UCSD-AML1 (cell line): Measurements from ENCODE around the gene SDHA.
"Not testable (repeated sequence)": the region's sequence is repeated elsewhere in the genome, so short reads cannot be mapped to it uniquely, and the experiment has no call there.

Source experiments
- DNase-seq: peaks from one replicate; lab custom pipeline; 2025; ENCODE audit not compliant: unreplicated experiment; lab: John Stamatoyannopoulos, UW

SDHA gene

DNA sequence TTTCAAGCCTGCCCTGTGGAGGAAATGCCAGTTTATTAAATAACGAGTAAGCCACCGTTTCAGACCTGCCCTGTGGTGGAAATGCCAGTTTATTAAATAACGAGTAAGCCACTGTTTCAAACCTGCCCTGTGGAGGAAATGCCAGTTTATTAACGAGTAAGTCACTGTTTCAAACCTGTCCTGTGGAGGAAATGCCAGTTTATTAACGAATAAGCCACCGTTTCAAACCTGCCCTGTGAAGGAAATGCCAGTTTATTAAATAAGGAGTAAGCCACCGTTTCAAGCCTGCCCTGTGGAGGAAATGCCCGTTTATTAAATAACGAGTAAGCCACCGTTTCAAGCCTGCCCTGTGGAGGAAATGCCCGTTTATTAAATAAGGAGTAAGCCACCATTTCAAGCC is 33.9 kb downstream of the SDHA start:
- DNase-seq, result not testable (repeated sequence)

DNA sequence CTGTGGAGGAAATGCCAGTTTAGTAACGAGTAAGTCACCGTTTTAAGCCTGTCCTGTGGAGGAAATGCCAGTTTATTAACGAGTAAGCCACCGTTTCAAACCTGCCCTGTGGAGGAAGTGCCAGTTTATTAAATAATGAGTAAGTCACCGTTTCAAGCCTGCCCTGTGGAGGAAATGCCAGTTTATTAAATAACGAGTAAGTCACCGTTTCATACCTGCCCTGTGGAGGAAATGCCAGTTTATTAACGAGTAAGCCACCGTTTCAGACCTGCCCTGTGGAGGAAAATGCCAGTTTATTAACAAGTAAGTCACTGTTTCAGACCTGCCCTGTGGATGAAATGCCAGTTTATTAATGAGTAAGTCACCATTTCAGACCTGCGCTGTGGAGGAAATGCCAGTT is 34.4 kb downstream of the SDHA start:
- DNase-seq, result no peak

DNA sequence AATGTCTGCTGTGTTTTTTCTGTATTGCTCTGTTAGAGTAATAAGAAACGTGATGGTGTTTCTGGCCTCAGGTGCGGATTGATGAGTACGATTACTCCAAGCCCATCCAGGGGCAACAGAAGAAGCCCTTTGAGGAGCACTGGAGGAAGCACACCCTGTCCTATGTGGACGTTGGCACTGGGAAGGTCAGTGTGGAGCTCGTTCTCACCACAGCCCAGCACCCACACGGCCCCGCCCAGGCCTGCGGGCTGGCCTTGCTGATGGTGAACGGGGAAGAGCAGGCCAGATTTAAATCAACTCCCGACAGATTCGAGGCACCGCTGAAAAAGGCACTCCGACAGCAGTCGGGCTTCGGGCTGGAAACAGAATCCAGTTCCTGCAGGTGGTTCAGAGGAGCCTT is 36.2 kb downstream of the SDHA start:
- not testable (repeated sequence) for DNase-seq

DNA sequence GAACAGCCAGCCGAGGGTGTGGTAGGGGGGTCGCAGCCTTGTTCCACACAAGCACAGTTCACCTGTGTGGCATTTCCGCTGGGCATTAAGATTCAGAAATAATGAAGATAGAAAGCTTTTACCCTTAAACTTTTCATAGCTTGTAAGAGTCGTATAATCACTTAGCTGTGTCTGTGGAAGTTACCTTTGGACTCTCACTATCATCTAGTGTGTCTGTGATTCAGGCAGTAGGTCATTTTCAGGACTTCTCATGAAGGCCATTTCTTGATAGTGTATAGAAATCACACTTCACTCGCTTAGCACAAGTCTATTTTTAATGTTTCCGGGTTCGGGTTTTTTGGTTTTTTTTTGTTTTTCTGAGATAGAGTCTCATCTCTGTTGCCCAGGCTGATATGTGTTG is 37.0 kb downstream of the SDHA start:
- DNase-seq, result not testable (repeated sequence)

DNA sequence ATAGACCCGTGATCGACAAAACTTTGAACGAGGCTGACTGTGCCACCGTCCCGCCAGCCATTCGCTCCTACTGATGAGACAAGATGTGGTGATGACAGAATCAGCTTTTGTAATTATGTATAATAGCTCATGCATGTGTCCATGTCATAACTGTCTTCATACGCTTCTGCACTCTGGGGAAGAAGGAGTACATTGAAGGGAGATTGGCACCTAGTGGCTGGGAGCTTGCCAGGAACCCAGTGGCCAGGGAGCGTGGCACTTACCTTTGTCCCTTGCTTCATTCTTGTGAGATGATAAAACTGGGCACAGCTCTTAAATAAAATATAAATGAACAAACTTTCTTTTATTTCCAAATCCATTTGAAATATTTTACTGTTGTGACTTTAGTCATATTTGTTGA is 38.2 kb downstream of the SDHA start:
- not testable (repeated sequence) for DNase-seq

DNA sequence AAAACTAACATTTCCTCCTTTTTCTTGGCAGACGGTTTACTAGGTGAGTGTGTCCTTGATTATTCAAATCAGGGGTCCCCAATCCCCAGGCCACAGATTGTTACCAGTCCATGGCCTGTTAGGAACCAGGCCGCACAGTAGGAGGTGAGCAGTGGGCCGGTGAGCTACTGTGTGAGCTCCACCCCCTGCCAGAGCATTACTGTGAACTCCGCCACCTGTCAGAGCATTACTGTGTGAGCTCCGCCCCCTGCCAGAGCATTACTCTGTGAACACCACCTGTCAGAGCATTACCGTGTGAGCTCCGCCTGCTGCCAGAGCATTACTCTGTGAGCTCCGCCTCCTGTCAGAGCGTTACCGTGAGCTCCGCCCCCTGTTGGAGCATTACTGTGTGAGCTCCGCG is 39.0 kb downstream of the SDHA start:
- DNase-seq, result no peak

DNA sequence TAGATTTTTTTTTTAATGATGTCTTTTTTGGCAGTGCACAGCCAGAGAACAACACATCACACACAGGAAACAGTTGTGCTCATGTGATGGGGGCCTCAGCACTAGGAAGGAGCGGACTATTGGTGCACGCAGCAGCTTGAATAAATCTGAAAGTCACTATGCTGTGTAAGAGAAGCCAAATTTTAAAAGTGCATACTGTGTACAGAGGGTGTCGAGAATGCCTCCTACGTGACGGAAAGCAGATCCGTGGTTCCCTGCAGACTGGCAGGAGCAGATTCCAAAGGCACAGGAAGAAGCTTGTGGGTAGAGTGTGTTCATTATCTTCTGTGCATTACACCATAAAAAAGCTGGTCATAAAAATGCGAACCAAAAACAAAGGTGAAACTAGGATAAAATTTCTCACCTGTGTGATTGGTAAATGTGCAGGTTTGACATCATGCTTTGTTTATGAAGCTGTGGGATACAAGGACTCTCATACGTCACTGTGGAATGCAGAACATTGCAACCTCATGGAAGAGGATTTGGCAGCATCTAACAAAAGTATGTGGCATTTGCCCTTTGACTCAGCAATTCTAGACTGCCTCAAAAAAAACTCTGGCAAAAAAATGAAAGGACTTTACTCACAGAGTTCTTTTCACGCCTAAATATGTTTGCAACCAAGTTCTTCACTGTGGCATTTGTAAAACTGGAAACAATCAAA is 45.3 kb downstream of the SDHA start:
- DNase-seq, result not testable (repeated sequence)

DNA sequence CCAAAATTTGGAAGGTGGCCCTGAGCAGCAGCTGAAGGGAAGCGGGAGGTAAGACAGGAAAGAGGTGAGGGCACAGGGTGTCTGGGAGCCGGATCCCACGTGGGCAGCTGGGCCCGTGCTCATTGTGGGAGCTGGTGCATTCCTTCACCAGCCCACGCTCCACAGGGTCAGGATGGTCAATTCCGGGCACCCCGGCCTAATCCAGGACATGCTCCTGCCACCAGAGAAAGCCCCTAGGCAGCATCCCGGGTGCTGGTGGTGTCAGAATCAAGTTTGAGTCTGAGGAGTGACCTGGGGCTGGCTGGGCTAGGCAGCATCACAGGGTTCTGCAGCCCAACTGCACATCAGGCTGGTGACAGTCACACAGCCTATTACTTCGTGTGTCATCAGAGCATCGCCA is 46.2 kb downstream of the SDHA start:
- no peak for DNase-seq

DNA sequence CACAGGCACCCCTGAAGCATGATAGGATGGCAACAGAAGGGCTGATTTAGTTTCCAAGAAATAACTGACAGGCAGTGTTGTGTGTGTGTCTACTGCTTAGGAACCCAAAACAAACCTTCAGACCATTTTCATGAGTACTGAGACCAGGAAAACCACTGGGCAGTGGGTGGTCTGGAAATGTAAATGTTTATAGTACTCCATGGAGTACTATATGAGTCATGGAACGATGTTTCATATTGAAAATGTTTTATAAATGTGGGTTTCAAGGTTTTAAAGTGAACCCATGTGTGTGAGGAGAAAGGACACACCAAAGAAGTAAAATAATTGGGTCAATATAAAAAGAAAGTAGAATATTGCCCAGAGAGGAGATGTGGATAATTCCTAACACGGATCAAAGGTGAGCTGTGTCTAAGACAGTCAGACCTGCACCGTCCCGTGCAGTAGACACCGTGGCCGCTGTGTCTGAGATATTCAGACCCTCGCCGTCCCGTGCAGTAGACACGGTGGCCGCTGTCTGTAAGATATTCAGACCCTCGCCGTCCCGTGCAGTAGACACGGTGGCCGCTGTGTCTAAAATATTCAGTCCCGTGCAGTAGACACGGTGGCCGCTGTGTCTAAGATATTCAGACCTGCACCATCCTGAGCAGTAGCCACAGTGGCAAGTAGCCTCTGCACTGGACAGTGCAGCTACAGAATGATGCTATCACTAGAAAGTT is 48.3 kb downstream of the SDHA start:
- not testable (repeated sequence) for DNase-seq

DNA sequence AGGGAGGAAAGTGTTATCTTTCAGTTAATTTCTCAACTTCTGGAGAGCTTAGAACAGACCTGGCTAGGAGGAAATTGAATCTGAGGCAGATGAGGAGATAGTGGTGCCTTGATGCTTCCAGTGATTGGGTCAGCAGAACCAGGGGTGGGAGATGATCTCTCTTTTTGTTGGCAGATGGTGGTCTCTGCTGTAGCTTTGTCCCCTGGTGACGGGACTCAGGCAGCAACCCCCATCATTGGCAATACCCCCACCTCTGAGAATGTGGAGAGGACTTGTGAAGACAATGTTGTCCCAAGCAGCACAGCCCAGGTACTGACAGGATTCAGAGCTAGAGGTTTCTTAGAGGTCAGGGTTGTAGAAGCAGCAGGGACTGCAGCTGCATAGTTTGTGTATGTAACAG is 49.6 kb downstream of the SDHA start:
- DNase-seq, result no peak

DNA sequence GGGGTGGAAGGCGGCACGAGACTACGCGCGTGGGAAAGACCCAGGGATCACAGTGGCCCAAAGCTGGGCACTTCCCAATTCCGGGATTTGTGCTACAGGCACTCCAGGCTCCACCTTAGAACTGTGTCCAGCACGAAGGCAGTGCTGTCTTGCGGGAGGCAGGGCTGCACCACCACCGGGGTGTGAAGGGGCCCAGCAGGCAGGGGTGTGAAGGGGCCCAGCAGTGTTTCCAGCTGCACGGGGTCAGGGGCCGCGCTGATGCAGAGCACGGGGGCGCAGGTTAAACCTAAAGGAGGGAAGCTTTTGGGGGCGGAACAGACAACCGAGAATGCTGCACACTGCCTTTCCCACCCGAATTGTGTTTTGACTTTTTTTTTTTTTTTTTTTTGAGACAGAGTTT is 52.2 kb downstream of the SDHA start:
- no peak for DNase-seq

DNA sequence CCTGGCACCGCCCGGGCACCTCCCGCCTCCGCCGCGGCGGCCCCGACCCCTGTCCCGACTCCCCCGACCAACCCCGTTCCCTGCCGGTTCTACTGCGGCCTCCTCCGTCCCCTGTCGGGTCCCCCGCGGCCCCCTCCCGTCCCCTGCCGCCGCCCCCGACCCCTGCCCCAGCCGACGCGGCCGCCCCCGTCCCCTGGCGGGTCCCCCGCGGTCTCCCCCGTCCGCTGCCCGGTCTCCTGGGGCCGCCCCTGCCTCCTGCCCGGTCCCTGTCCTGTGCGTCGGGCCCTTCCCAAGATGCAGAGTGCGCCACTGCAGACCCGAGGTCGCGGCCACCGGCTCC is 53.7 kb downstream of the SDHA start:
- DNase-seq, result not testable (repeated sequence)

DNA sequence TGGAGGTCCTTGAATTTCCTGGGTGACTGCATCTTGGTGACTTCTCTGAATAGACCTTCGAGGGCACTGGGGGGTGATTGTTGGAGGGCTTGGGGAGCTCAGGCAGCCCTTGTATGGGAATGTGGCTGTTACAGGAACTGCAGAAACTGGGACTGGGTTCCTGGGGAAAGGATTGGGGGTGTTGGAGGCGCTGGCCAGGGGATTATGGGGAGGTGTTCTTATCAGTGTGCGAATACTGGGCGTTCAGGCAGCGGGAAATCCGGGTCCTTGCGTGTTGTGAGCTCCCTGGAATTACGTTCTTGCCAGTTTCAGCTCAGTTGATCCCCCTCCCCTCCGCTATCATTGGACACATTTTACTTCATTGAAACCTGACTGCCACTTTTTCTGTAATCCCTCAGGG is 55.0 kb downstream of the SDHA start:
- DNase-seq, result not testable (repeated sequence)

DNA sequence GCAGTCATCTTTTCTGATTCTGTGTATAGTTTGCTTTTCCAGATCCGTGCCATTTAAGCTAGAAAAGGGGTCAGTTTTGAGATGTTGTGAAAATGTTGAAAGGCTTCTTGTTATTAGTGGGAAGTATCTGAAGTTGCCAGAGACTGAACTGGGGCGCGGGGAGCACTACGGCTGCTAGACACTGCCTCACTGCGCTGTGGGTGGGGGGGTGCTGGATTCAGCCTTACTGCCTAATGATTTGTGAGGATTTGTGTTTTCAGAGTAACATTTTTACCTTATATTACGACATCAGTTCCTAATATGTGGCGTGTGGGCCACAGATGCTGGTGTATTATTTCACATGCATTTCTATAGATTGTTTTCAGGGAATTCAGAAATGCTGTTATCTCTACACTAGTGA is 55.4 kb downstream of the SDHA start:
- not testable (repeated sequence) for DNase-seq

DNA sequence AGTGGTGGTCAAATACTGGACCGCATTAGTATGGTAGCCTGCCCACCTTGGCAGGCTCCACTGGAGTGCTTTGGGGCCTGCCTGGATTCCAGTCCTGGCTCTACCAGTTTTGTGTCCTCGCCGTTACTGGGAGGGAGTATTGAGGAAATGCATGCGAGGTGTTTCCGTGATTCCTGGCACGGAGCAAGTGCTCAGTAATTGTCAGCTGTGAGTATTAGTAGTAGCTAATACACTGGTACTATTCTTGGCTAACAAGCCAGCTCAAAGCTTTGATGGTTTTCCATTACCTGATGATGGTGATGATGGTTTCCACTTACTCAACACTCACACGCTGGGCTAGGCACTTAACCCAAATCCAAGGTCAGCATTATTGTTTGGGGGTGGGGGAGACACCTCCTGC is 56.2 kb downstream of the SDHA start:
- not testable (repeated sequence) for DNase-seq

DNA sequence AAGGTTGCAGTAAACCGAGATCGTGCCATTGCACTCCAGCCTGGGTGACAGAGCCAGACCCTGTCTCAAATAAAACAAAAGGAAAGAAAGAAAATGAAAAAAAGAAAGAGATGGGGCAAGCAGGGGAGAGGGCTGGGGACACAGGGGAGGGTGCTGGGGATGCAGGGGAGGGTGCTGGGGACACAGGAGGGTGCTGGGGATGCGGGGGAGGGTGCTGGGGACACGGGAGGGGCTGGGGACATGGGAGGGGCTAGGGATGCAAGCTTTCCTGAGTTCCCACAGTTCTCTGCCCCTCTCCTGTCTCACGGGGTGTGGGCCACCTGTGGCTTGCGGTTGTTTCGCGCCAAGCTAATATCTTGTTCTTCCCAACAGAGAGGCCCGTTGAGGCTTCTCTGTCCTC is 60.5 kb downstream of the SDHA start:
- no peak for DNase-seq

DNA sequence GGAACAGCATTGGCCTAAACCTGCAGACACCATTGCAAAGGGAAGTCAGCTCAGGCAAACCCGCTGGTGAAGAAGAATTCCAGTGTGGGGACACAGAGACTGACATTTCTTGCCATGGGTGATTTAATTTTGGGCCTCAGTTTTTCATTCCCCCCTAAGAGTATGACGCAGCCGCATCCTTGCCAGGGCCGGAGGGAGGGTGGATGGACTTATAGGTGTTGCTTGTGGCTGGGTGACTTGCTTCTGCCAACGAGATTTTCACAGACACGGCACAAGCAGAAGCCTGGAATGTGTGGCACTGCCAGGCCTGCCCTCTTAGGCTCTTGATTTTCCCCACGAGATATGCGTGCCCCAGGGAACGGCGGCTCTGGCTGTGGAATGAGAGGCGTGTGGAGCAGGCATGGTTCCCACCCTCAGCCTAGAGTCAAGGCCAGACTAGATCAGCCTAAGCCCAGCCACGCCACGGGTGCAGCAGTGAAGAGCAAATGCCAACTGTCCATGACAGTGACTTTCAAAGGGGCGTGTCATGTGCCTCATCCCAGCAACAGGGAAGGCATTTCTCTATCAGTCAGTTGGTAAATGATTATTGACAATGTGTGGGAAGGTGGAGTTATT is 61.0 kb downstream of the SDHA start:
- not testable (repeated sequence) for DNase-seq

DNA sequence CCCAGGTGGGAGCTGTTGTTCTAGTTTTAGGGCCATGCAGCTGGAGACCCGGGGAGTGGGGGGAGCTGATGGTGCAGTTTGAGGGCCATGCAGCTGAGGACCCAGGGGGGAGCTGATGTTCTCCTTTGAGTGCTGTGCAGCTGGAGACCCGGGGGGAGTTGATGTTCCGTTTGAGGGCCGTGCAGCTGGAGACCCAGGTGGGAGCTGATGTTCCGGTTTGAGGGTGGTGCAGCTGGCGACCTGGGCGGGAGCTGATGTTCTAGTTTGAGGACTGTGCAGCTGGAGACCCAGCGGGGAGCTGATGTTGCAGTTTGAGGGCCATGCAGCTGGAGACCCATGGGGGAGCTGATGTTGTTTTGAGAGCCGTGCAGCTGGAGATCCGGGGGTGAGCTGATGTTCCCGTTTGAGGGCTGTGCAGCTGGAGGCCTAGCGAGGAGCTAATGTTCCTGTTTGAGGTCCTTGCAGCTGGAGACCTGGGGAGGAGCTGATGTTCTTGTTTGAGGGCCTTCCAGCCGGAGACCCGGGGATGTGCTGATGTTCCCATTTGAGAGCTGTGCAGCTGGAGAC is 68.0 kb downstream of the SDHA start:
- DNase-seq, result no peak

DNA sequence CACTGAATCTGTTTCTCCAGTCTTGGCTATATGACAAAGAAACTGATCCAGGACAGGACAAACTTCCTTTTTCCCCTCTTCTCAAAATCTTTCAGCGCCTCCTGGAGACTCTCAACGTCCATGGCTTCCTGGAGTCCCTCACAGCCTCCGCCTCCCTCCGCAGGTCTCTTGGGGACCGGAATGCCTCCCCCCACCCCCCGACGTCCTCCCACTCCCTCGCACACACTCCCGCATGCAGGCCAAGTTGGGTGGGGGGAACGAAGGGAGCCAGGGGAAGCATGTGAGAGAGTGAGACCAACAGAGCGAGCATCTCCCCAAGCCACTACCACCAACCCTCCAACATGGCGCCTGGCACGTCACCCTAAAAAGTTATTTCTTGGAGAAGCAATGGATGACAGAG is 72.1 kb downstream of the SDHA start:
- DNase-seq, result not testable (repeated sequence)

DNA sequence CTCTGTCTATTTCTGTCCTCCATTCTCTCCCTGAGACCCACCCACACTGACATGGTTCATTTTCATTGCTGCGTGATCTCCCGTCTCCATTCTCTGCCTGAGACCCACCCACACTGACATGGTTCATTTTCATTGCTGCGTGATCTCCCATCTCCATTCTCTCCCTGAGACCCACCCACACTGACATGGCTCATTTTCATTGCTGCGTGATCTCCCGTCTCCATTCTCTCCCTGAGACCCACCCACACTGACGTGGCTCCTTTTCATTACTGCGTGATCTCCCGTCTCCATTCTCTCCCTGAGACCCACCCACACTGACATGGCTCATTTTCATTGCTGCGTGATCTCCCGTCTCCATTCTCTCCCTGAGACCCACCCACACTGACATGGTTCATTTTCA is 73.2 kb downstream of the SDHA start:
- DNase-seq, result not testable (repeated sequence)

DNA sequence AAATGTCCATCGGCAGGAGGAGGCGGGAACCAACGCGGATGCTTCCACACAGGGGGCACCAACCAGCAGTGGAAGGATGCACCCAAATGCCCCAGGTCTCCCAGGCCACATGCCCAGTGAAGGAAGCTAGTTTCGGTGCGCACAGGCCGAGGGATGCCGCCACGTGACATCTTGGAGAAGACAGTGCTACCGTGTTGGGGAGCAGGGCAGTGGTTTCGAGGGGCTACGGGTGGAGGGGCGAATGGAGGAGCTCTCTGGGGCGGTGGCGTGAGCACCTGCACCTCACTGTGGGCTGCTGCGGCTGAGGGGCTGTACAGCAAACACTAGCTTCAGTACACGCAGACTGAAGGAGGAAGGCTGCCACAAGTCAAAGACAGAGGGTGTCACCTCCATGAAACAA is 76.7 kb downstream of the SDHA start:
- DNase-seq, result not testable (repeated sequence)

DNA sequence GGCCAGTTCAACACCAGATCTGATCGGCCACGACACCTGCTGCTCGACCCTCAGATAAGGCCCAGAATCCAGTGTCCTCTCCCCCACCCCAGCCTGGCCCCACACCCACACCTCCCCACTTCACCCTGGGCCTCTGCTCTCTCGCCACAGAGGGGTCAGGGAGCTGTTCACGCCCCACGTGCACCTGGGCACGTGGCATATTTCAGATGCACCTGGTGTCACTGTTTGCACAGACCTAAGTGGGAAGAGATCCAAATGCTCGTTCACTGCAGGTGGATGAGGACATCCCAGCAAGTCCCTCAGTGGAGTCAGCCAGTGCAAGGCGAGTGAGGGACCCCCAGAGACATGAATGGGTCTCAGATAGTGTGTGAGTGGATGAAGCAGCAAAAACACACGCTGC is 78.1 kb downstream of the SDHA start:
- DNase-seq, result not testable (repeated sequence)
